Ectodermal cell (in vitro differentiated cells): ENCODE data around the gene DPT. TPM values are rescaled to one million over a fixed set of nuclear protein-coding genes. Genes with fewer than 3 reads are reported as not detected.
"Not testable (repeated sequence)": the region's sequence is repeated elsewhere in the genome, so short reads cannot be mapped to it uniquely, and the experiment has no call there.

Experiments
- H3K27ac ChIP-seq: 2 replicates; pipeline ENCODE4 v1.7.0; 2013; ENCODE audit warnings: mild to moderate bottlenecking, low read depth, low read length; ENCODE audit not compliant: insufficient read depth, poor library complexity, severe bottlenecking
- H3K27me3 ChIP-seq: 2 replicates; pipeline ENCODE4 v1.7.0; 2013; ENCODE audit warnings: mild to moderate bottlenecking, low read length; ENCODE audit not compliant: insufficient read depth, control insufficient read depth, poor library complexity, severe bottlenecking
- H3K36me3 ChIP-seq: one replicate; pipeline ENCODE4 v1.7.0; 2013; ENCODE audit warnings: low read length; ENCODE audit not compliant: control insufficient read depth, insufficient read depth
- H3K4me1 ChIP-seq: one replicate; pipeline ENCODE4 v1.7.0; 2013; ENCODE audit warnings: low read length; ENCODE audit not compliant: control insufficient read depth, insufficient read depth
- H3K4me3 ChIP-seq: 2 replicates; pipeline ENCODE4 v1.7.0; 2013; ENCODE audit warnings: low read depth, low read length, control low read depth; ENCODE audit not compliant: insufficient read depth
- H3K9me3 ChIP-seq: 2 replicates; pipeline ENCODE4 v1.7.0; 2013; ENCODE audit warnings: mild to moderate bottlenecking, low read length, moderate library complexity; ENCODE audit not compliant: control insufficient read depth
- WGBS, 2 experiments: methylation state at CpG; one replicate each; pipeline ENCODE4 v1.1.7; 2013; ENCODE audit warnings: missing lambda C conversion rate in 2 of 2; 5-methylcytosine and 5-hydroxymethylcytosine counted together
- polyA plus RNA-seq, 4 experiments: library from polyadenylated mRNA; stranded (reverse); fragments of 50-300 nt; gene quantifications; one replicate each; pipeline ENCODE4 v1.2.3, GENCODE V29; 2013

DPT gene
- not detected for polyA plus RNA-seq (2013, experiment 1 of 4)
- not detected for polyA plus RNA-seq (2013, experiment 2 of 4)
- not detected for polyA plus RNA-seq (2013, experiment 3 of 4)
- not detected for polyA plus RNA-seq (2013, experiment 4 of 4)

- no peaks in the 10 kb centered on the region for H3K9me3 ChIP-seq
- 96 to 97% methylated on average over 13 to 14 of the region's 14 CpGs for WGBS, 2 experiments
Observed at GRCh38 chr1:168728473-168729404, at the start of gene DPT. Gene DPT, minus strand, starts transcription at chr1:168729206. Its CDS starts 32 bp downstream, at chr1:168729174.

GRCh38 chr1:168775366-168775765 is 46.4 kb upstream of the DPT start:
- H3K36me3 ChIP-seq, result no peaks in the 10 kb centered on the region
- H3K4me3 ChIP-seq, result no peak overlapping the region
- H3K27ac ChIP-seq, result no peak overlapping the region
- no peaks in the 10 kb centered on the region for H3K4me1 ChIP-seq
- H3K9me3 ChIP-seq, result no peaks in the 10 kb centered on the region
- whole genome bisulfite sequencing, 2 experiments, result 96 to 100% methylated on average over 1 to 3 of the region's 3 CpGs
- no peaks in the 10 kb centered on the region for H3K27me3 ChIP-seq

More at GRCh38 chr1:168728473-168729404, at the start of gene DPT:
- Histone ChIP-seq H3K27me3 (no peaks in the 10 kb centered on the region), H3K36me3 (no peaks in the 10 kb centered on the region), H3K27ac (no peak within 1 kb of the TSS), H3K4me3 (no peak within 1 kb of the TSS), H3K4me1 (no peaks in the 10 kb centered on the region)

- Histone ChIP-seq H3K27ac (no peak overlapping the region), H3K9me3 (no peaks in the 10 kb centered on the region), H3K27me3 (no peaks in the 10 kb centered on the region), H3K36me3 (no peaks in the 10 kb centered on the region), H3K4me1 (no peaks in the 10 kb centered on the region), H3K4me3 (no peak overlapping the region)
- WGBS, 2 experiments, result 87 to 95% methylated on average over 1 of the region's 1 CpG
Observed at GRCh38 chr1:168774241-168774640, 45.2 kb upstream of the DPT start.

- H3K27ac ChIP-seq, result no peak overlapping the region
- no peaks in the 10 kb centered on the region for H3K27me3 ChIP-seq
- no peaks in the 10 kb centered on the region for H3K36me3 ChIP-seq
- H3K9me3 ChIP-seq, result no peaks in the 10 kb centered on the region
- no peaks in the 10 kb centered on the region for H3K4me1 ChIP-seq
- no peak overlapping the region for H3K4me3 ChIP-seq
- 75 to 88% methylated on average over 2 of the region's 2 CpGs for WGBS, 2 experiments
Observed at GRCh38 chr1:168772428-168773060, 43.5 kb upstream of the DPT start.

GRCh38 chr1:168771104-168771630 is 42.2 kb upstream of the DPT start:
- Histone ChIP-seq H3K27ac (no peak overlapping the region), H3K4me1 (no peaks in the 10 kb centered on the region), H3K36me3 (no peaks in the 10 kb centered on the region), H3K27me3 (no peaks in the 10 kb centered on the region), H3K4me3 (no peak overlapping the region), H3K9me3 (no peaks in the 10 kb centered on the region)
- 90 to 97% methylated on average over 4 of the region's 4 CpGs for WGBS, 2 experiments

GRCh38 chr1:168769893-168770292 is 40.9 kb upstream of the DPT start:
- WGBS, 2 experiments, result 97 to 98% methylated on average over 3 of the region's 3 CpGs
- H3K4me1 ChIP-seq, H3K36me3 ChIP-seq, H3K27me3 ChIP-seq, H3K9me3 ChIP-seq, H3K4me3 ChIP-seq, H3K27ac ChIP-seq: not testable (repeated sequence)

GRCh38 chr1:168767894-168768584 is 39.0 kb upstream of the DPT start:
- Histone ChIP-seq H3K36me3 (no peaks in the 10 kb centered on the region), H3K4me1 (no peaks in the 10 kb centered on the region), H3K27ac (no peak overlapping the region), H3K27me3 (no peaks in the 10 kb centered on the region), H3K4me3 (no peak overlapping the region), H3K9me3 (no peaks in the 10 kb centered on the region)
- WGBS, 2 experiments, result 93 to 94% methylated on average over 4 of the region's 4 CpGs

- Histone ChIP-seq H3K27me3 (no peaks in the 10 kb centered on the region), H3K36me3 (no peaks in the 10 kb centered on the region), H3K4me1 (no peaks in the 10 kb centered on the region), H3K9me3 (no peaks in the 10 kb centered on the region), H3K27ac (no peak overlapping the region), H3K4me3 (no peak overlapping the region)
- WGBS, 2 experiments, result 78 to 82% methylated on average over 5 of the region's 5 CpGs
Observed at GRCh38 chr1:168766568-168766967, 37.6 kb upstream of the DPT start.

- Histone ChIP-seq H3K27ac (no peak overlapping the region), H3K4me1 (no peaks in the 10 kb centered on the region), H3K9me3 (no peaks in the 10 kb centered on the region), H3K36me3 (no peaks in the 10 kb centered on the region), H3K4me3 (no peak overlapping the region), H3K27me3 (no peaks in the 10 kb centered on the region)
- 97 to 98% methylated on average over 3 of the region's 3 CpGs for WGBS, 2 experiments
Observed at GRCh38 chr1:168763031-168763430, 34.0 kb upstream of the DPT start.
